ENCODE results near the gene CYP2F1. TPM values are rescaled to one million over a fixed set of nuclear protein-coding genes. Genes with fewer than 3 reads are reported as not detected.

Gene CYP2F1
- total and polyA plus RNA-seq, 2 of the 13 experiments (the other 11 are each of a cell fraction or from before 2014, with no cell fraction given) = not detected

GRCh38 chr19:41175801-41176777, 61.9 kb downstream of the CYP2F1 start (continued):
- TF ChIP-seq ZNF382 (CRISPR knock-in tag; IDR thresholded peaks at IDR 0.05; ENCODE audit: borderline replicate concordance) = no peak
- TF ChIP-seq ATAD3A (CRISPR knock-in tag; IDR thresholded peaks at IDR 0.05) = no peak
- 0 out of 2 replicates have a peak, but pooled peaks have one; percentile 45 for TF ChIP-seq ZNF772 (CRISPR knock-in tag; IDR thresholded peaks at IDR 0.05)
- TF ChIP-seq ZNF639 (CRISPR knock-in tag; conservative IDR thresholded peaks at IDR 0.05) = no peak
- TF ChIP-seq HMG20A (CRISPR knock-in tag; IDR thresholded peaks at IDR 0.05; ENCODE audit: borderline replicate concordance) = peak; percentile 9; the same call in 1 of the 2 replicates
- TF ChIP-seq ELF3 (CRISPR knock-in tag; IDR thresholded peaks at IDR 0.05) = peak; percentile 100

Other genes starting within 250 kb of the CYP2F1 start
- not detected in 2 replicates for gene CYP2A7, start 232.2 kb upstream of the CYP2F1 start, total RNA-seq (2016; rRNA removed; fragmentation: Illumina TruSeq; extraction: Trizol)
- not detected in 2 replicates for gene CYP2A7, start 232.2 kb upstream of the CYP2F1 start, polyA plus RNA-seq (2011; rRNA removed)
- gene CYP2B6, start 123.2 kb upstream of the CYP2F1 start, total RNA-seq (2016; rRNA removed; fragmentation: Illumina TruSeq; extraction: Trizol) = not detected in 2 replicates
- 0.09 TPM in 2 replicates for gene CYP2B6, start 123.2 kb upstream of the CYP2F1 start, polyA plus RNA-seq (2011; rRNA removed)
- not detected in 2 replicates for gene CYP2A13, start 26.0 kb upstream of the CYP2F1 start, total RNA-seq (2016; rRNA removed; fragmentation: Illumina TruSeq; extraction: Trizol)
- gene CYP2A13, start 26.0 kb upstream of the CYP2F1 start, polyA plus RNA-seq (2011; rRNA removed) = not detected in 2 replicates
- 0.09 TPM in 1 of 2 replicates, not detected in the other for gene CYP2S1, start 78.8 kb downstream of the CYP2F1 start, total RNA-seq (2016; rRNA removed; fragmentation: Illumina TruSeq; extraction: Trizol)
- gene CYP2S1, start 78.8 kb downstream of the CYP2F1 start, polyA plus RNA-seq (2011; rRNA removed) = 1.8 and 2.1 TPM in 2 replicates
- gene AXL, start 104.8 kb downstream of the CYP2F1 start, total RNA-seq (2016; rRNA removed; fragmentation: Illumina TruSeq; extraction: Trizol) = 0.31 and 0.71 TPM in 2 replicates
- gene AXL, start 104.8 kb downstream of the CYP2F1 start, polyA plus RNA-seq (2011; rRNA removed) = 5.7 and 5.9 TPM in 2 replicates
- 81.7 and 88.8 TPM in 2 replicates for gene HNRNPUL1, start 149.9 kb downstream of the CYP2F1 start, total RNA-seq (2016; rRNA removed; fragmentation: Illumina TruSeq; extraction: Trizol)
- gene HNRNPUL1, start 149.9 kb downstream of the CYP2F1 start, polyA plus RNA-seq (2011; rRNA removed) = 29.7 and 30.9 TPM in 2 replicates
- gene CCDC97, start 195.7 kb downstream of the CYP2F1 start, total RNA-seq (2016; rRNA removed; fragmentation: Illumina TruSeq; extraction: Trizol) = 7.1 and 7.3 TPM in 2 replicates
- 6.2 and 7.2 TPM in 2 replicates for gene CCDC97, start 195.7 kb downstream of the CYP2F1 start, polyA plus RNA-seq (2011; rRNA removed)
- 2.7 and 4.1 TPM in 2 replicates for gene TGFB1, start 239.5 kb downstream of the CYP2F1 start, total RNA-seq (2016; rRNA removed; fragmentation: Illumina TruSeq; extraction: Trizol)
- 5.4 and 6.2 TPM in 2 replicates for gene TGFB1, start 239.5 kb downstream of the CYP2F1 start, polyA plus RNA-seq (2011; rRNA removed)
- 4.4 and 5.3 TPM in 2 replicates for gene B9D2, start 249.7 kb downstream of the CYP2F1 start, total RNA-seq (2016; rRNA removed; fragmentation: Illumina TruSeq; extraction: Trizol)
- gene B9D2, start 249.7 kb downstream of the CYP2F1 start, polyA plus RNA-seq (2011; rRNA removed) = 2.9 and 3.1 TPM in 2 replicates

Data from HepG2 (cell line).